HEK293T (cell line): Measurements from ENCODE around the gene CSTPP1.

Experiments used
- CTCF ChIA-PET: fragments of 350-600 bp; formaldehyde crosslinking; extraction: SDS; loops from one replicate; lab custom pipeline; 2021; ENCODE audit warnings: antibody characterized with exemption, inconsistent platforms; lab: Yijun Ruan, JAX
- POLR2A ChIA-PET: fragments of 350-600 bp; formaldehyde crosslinking; extraction: SDS; loops from one replicate; lab custom pipeline; 2020; ENCODE audit warnings: antibody characterized with exemption, inconsistent platforms; lab: Yijun Ruan, JAX
- DNase-seq: peaks from one replicate; pipeline ENCODE4 v3.0.0; 2012; ENCODE audit warnings: mixed read lengths; ENCODE audit errors: extremely low spot score
- ARNT ChIP-seq: fragments of 450-650 bp; IDR thresholded peaks from 2 replicates; pipeline ENCODE4 v1.6.1; 2017; ENCODE audit warnings: mild to moderate bottlenecking
- BHLHE40 ChIP-seq: fragments of 450-650 bp; IDR thresholded peaks from 2 replicates; pipeline ENCODE4 v1.6.1; 2016; ENCODE audit warnings: mild to moderate bottlenecking, moderate library complexity, borderline replicate concordance
- CTBP1 ChIP-seq: fragments of 450-650 bp; IDR thresholded peaks from 2 replicates; pipeline ENCODE4 v1.6.1; 2016; ENCODE audit warnings: borderline replicate concordance
- ELF4 ChIP-seq: fragments of 450-650 bp; IDR thresholded peaks from 2 replicates; pipeline ENCODE4 v1.6.1; 2017; ENCODE audit warnings: antibody characterized with exemption
- FOXA1 ChIP-seq: fragments of 450-650 bp; IDR thresholded peaks from 2 replicates; pipeline ENCODE4 v1.6.1; 2016; ENCODE audit warnings: mild to moderate bottlenecking
- FOXK2 ChIP-seq: fragments of 450-650 bp; IDR thresholded peaks from 2 replicates; pipeline ENCODE4 v1.6.1; 2016; ENCODE audit warnings: mild to moderate bottlenecking
- FOXM1 ChIP-seq: fragments of 450-650 bp; IDR thresholded peaks from 2 replicates; pipeline ENCODE4 v1.6.1; 2017; ENCODE audit warnings: mild to moderate bottlenecking, borderline replicate concordance
- HDGF ChIP-seq: fragments of 450-650 bp; IDR thresholded peaks from 2 replicates; pipeline ENCODE4 v1.6.1; 2017; ENCODE audit warnings: antibody characterized with exemption, borderline replicate concordance
- L3MBTL2 ChIP-seq: fragments of 450-650 bp; conservative IDR thresholded peaks from 2 replicates; pipeline ENCODE4 v1.6.1; 2016; ENCODE audit warnings: mild to moderate bottlenecking
- LEF1 ChIP-seq: fragments of 450-650 bp; IDR thresholded peaks from 2 replicates; pipeline ENCODE4 v1.6.1; 2017; ENCODE audit warnings: mild to moderate bottlenecking, borderline replicate concordance
- NFRKB ChIP-seq: fragments of 450-650 bp; IDR thresholded peaks from 2 replicates; pipeline ENCODE4 v1.6.1; 2016; ENCODE audit warnings: mild to moderate bottlenecking, moderate library complexity
- PKNOX1 ChIP-seq: fragments of 450-650 bp; IDR thresholded peaks from 2 replicates; pipeline ENCODE4 v1.6.1; 2016
- SP1 ChIP-seq: fragments of 450-650 bp; IDR thresholded peaks from 2 replicates; pipeline ENCODE4 v1.6.1; 2017
- SUZ12 ChIP-seq: fragments of 450-650 bp; IDR thresholded peaks from 2 replicates; pipeline ENCODE4 v1.6.1; 2016; ENCODE audit warnings: mild to moderate bottlenecking
- TARDBP ChIP-seq: fragments of 450-650 bp; IDR thresholded peaks from 2 replicates; pipeline ENCODE4 v1.6.1; 2016
- ZNF384 ChIP-seq: fragments of 450-650 bp; IDR thresholded peaks from 2 replicates; pipeline ENCODE4 v1.6.1; 2016

Gene CSTPP1

GRCh38 chr11:46944356-46945075 lies 8.0 kb downstream of the CSTPP1 start:
- DNase-seq, result no peak
- POLR2A ChIA-PET, result no interaction called here
- CTCF ChIA-PET, result no interaction called here
- no peak for TF ChIP-seq FOXM1
- TF ChIP-seq NFRKB, result no peak
- TF ChIP-seq HDGF, result no peak
- no peak for TF ChIP-seq PKNOX1
- TF ChIP-seq ARNT, result no peak
- no peak for TF ChIP-seq BHLHE40
- no peak for TF ChIP-seq SUZ12
- no peak for TF ChIP-seq FOXA1
- no peak for TF ChIP-seq TARDBP
- TF ChIP-seq L3MBTL2, result no peak
- no peak for TF ChIP-seq ELF4
- no peak for TF ChIP-seq CTBP1
- no peak for TF ChIP-seq SP1
- TF ChIP-seq LEF1, result no peak
- TF ChIP-seq ZNF384, result no peak
- no peak for TF ChIP-seq FOXK2

DNA sequence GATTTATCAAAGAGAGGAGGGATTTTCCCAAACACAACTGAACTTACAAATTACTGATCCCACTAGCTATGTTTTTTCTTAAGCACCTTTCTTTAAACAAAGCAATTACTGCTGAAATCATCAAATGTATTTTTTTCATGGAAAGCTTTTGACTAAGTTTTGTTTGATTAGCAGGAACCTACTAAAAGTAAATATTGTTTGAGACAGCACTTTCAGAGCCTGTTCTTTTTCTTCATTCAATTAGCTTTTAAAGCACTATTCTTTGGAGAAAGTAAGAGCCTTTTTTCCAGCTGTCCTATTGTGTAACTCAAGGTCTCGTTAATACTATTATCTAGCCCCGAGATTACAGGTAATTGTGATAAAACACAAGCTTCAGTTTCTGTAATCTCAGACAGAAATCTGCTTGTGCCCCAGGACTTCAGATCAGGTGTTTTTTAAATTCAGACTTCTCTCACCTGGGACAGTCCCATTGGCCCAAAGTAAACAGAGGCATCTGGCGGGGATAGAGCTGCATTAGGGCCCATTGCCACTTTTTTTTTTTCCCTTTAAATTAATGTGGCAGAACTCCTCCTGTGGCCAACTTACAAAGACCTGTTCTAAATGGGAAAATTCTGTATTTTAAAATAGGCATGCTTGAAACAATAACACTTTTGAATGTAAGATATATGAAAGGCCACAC lies 11.0 kb downstream of the CSTPP1 start:
- ChIA-PET CTCF (interaction anchor here (0.7 to 1.2 kb wide), 3 partner anchors 31 to 213 kb away, joined by 3 to 4 read pairs (median 3); no protein-coding TSS in a partner anchor), POLR2A (interaction anchor here (1.0 to 1.8 kb wide), 2 partner anchors 11 to 12 kb away, joined by 5 to 19 read pairs; partner anchors contain the start of gene CSTPP1)
- no peak for DNase-seq
- TF ChIP-seq L3MBTL2, result no peak
- no peak for TF ChIP-seq SP1
- no peak for TF ChIP-seq LEF1
- TF ChIP-seq TARDBP, result no peak
- no peak for TF ChIP-seq SUZ12
- TF ChIP-seq ELF4, result no peak
- no peak for TF ChIP-seq ZNF384
- no peak for TF ChIP-seq HDGF
- TF ChIP-seq FOXM1, result no peak
- no peak for TF ChIP-seq CTBP1
- TF ChIP-seq FOXA1, result no peak
- TF ChIP-seq ARNT, result no peak
- TF ChIP-seq NFRKB, result no peak
- no peak for TF ChIP-seq BHLHE40
- no peak for TF ChIP-seq FOXK2
- no peak for TF ChIP-seq PKNOX1

GRCh38 chr11:46948378-46949131 lies 12.0 kb downstream of the CSTPP1 start:
- ChIA-PET CTCF (interaction anchor here (0.6 to 1.5 kb wide), 2 partner anchors 36 to 205 kb away, joined by 3 to 6 read pairs; no protein-coding TSS in a partner anchor), POLR2A (interaction anchor here (0.6 to 1.8 kb wide), 4 partner anchors 13 to 214 kb away, joined by 3 to 19 read pairs (median 4); partner anchors contain the start of gene CSTPP1)
- DNase-seq, result peak; percentile 49
- no peak; the same call in 1 of the 2 replicates for TF ChIP-seq CTBP1
- TF ChIP-seq FOXM1, result no peak
- TF ChIP-seq BHLHE40, result no peak
- TF ChIP-seq ARNT, result no peak
- no peak for TF ChIP-seq NFRKB
- 0 out of 2 replicates have a peak, but pooled peaks have one; percentile 4 for TF ChIP-seq L3MBTL2
- TF ChIP-seq LEF1, result no peak
- no peak for TF ChIP-seq SP1
- no peak for TF ChIP-seq SUZ12
- peak; percentile 89 for TF ChIP-seq ZNF384
- TF ChIP-seq PKNOX1, result peak; percentile 69
- TF ChIP-seq TARDBP, result no peak
- TF ChIP-seq FOXA1, result no peak
- TF ChIP-seq ELF4, result no peak

GRCh38 chr11:46949297-46949696 lies 12.7 kb downstream of the CSTPP1 start:
- ChIA-PET POLR2A (interaction anchor here (1.8 kb wide), 1 partner anchor 13 kb away, joined by 19 read pairs; the partner anchor contains the start of gene CSTPP1), CTCF (interaction anchor here (1.5 kb wide), 1 partner anchor 204 kb away, joined by 6 read pairs; no protein-coding TSS in a partner anchor)
- TF ChIP-seq TARDBP (no peak), FOXA1 (no peak), CTBP1 (no peak), SUZ12 (no peak), LEF1 (no peak), ELF4 (no peak), HDGF (no peak)
- no peak for DNase-seq

- TF ChIP-seq BHLHE40, result no peak
- TF ChIP-seq NFRKB, result no peak
- no peak for TF ChIP-seq HDGF
- no peak for TF ChIP-seq PKNOX1
- TF ChIP-seq FOXA1, result no peak
- TF ChIP-seq SP1, result no peak
- no peak for TF ChIP-seq LEF1
- TF ChIP-seq FOXM1, result no peak
- CTCF ChIA-PET, result interaction anchor here (1.3 kb wide), 1 partner anchor 33 kb away, joined by 3 read pairs; no protein-coding TSS in a partner anchor
- POLR2A ChIA-PET, result interaction anchor here (0.9 kb wide), 1 partner anchor 15 kb away, joined by 3 read pairs; the partner anchor contains the start of gene CSTPP1
- no peak for DNase-seq
These were observed 15.3 kb downstream of the CSTPP1 start for GRCh38 chr11:46951864-46952263.
